Cortex of kidney (tissue), 1 donor: ENCODE results near the gene DHRS7C.

Source experiments
- DNase-seq: peaks from one replicate; lab custom pipeline; 2025; lab: John Stamatoyannopoulos, UW

Gene DHRS7C

GRCh38 chr17:9765322-9765721 is 26.1 kb downstream of the DHRS7C start:
- no peak for DNase-seq

GRCh38 chr17:9763643-9764042 is 27.7 kb downstream of the DHRS7C start:
- no peak for DNase-seq

- no peak for DNase-seq
Observed at GRCh38 chr17:9760266-9760665, 31.1 kb downstream of the DHRS7C start.

GRCh38 chr17:9755083-9755482 is 36.3 kb downstream of the DHRS7C start:
- DNase-seq, result no peak

GRCh38 chr17:9750524-9750923 is 40.9 kb downstream of the DHRS7C start:
- no peak for DNase-seq

- no peak for DNase-seq
Observed at GRCh38 chr17:9729735-9730420, 61.5 kb downstream of the DHRS7C start.

- DNase-seq, result no peak
Observed at GRCh38 chr17:9729034-9729650, 62.2 kb downstream of the DHRS7C start.

GRCh38 chr17:9728564-9728963 is 62.8 kb downstream of the DHRS7C start:
- DNase-seq, result no peak

GRCh38 chr17:9728005-9728404 is 63.4 kb downstream of the DHRS7C start:
- no peak for DNase-seq

- DNase-seq, result no peak
Observed at GRCh38 chr17:9726291-9726690, 65.1 kb downstream of the DHRS7C start.

- no peak for DNase-seq
Observed at GRCh38 chr17:9725575-9725974, 65.8 kb downstream of the DHRS7C start.
